OCI-M1 (cell line): ENCODE results near the gene FAM83E.

Experiments
- DNase-seq: peaks from one replicate; lab custom pipeline; 2025; lab: John Stamatoyannopoulos, UW

Gene FAM83E

DNA sequence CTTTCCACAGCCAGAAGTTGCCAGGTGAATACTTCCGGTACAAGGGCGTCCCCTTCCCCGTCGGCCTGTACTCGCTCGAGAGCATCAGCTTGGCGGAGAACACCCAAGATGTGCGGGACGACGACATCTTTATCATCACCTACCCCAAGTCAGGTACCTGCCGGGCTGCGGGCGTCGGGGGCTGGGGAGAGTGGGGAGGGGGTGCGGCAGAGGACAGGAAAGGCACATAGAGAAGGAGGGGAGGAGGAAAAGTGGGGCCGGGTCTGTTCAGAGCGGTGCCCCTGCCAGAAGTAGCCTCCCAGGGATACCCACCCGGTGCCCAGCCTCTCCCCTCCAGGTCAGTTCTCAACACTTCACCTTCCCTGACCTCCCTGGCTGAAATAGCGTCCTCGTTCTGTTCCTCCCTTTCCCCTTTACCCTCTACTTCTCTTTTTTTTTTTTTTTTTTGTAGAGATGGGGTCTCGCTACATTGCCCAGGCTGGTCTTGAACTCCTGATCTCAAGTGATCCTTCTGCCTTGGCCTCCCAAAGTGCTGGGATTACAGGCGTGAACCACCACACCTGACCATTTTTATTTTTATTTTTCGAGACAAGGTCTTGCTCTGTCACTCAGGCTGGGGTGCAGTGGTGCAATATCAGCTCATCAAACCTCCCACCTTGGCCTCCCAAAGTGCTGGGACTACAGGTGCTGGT, 38.8 kb downstream of the FAM83E start:
- DNase-seq = no peak

DNA sequence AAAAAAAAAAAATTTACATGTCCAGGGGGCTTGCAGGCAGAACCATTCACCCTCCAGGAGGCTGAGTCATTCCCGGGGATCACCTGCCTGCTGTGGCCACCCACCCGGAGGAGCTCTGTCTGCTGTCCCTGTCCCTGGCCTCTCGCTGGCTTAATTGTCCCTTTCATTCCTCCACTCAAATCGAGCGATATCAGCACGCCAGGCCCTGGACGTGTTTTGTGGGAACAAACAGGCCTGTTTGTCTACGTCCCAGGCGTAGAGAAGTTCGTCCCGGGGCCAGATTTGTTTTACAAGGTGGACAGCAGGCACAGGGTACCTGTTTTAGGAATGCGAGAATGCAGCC, 41.7 kb downstream of the FAM83E start:
- no peak for DNase-seq

DNA sequence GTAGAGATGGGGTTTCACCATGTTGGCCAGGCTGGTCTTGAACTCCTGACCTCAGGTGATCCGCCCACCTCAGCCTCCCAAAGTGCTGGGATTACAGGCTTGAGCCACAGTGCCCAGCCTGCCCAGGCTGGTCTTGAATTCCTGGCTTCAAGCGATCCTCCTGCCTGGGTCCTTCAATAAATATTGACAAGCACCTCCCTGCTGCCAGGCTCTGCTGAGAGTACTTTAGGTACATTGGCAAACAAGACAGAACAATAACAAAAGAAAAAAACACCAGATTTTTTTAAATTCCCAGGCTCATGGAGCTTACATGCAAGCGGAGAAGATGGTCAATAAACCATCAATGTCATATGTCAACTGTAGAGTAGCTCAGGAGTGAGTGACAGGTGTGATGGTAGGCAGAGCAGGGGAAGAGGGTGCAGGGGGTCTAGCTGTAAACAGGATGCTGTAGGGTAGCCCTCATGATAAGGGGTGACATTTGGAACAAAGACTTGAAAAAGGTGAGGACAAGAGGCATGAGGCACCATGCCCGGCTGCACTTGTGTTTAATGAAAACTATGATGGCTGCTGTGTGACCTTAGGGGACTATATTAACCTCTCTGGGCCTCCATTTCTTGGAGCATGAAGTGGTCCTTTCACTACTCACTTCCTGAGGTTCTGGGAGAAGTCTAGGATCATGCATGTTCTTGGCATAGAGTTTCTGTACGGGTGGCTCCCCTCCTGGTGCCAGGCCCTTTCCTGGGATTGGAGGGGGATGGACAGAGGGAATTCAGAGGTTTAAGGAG, 43.3 kb downstream of the FAM83E start:
- no peak for DNase-seq

DNA sequence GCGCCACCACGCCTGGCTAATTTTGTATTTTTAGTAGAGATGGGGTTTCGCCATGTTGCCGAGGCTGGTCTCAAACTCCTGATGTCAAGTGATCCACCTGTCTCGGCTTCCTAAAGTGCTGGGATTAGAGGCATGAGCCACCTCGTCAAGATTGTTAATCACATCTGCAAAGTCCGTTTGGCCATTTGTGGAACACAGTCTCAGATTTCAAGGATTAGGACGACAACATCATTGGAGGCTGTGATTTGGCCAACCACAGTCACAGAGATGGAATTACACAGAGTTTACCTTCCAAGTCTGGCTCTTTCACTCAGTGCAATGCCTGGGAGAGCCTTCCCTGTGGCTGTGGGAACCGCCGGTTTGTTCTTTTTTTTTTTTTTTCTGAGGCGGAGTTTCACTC, 45.1 kb downstream of the FAM83E start:
- DNase-seq = no peak

DNA sequence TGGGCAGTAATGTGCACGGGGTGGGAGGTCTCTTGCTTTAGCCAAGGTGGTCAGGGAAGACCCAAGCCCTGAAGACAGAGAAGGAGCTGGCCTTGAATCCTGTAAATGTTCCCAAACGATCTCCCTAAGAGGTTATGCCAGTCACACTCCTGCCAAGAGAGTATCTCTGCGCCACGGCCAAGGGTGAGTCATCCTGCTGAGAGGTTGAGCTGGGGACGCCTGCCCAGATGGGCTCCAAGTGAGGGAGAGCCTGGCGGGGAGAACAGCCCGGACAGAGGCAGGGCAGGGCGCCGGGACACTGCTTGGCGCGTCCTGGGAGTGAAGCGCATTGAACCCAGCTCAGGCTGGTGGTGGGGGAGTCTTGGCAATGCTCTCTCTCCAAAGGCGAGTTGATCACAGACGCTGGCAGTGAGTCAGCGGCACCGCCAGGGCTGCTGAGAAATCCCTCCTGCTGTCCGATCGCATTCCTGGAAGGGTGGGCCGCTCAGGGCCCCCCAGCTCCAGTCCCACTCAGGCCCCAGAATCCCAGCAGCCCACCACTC, 46.5 kb downstream of the FAM83E start:
- DNase-seq = peak; percentile 42

DNA sequence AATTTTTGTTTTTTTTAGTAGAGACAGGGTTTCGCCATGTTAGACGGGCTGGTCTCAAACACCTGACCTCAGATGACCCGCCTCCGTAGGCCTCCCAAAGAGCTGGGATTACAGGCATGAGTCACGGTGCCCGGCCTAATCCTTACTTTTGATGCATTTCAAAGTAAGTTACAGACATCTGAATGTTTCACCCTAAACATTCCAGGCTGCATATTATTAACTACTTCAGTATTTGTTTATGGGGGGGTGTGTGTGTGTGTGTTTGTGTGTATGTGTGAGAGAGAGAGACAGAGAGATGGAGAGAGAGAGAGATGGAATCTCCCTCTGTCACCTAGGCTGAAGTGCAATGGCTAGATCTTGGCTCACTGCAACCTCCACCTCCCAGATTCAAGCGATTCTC, 49.8 kb downstream of the FAM83E start:
- DNase-seq = no peak
